Measurements from ENCODE around the gene ACER2. TPM values are rescaled to one million over a fixed set of nuclear protein-coding genes. Genes with fewer than 3 reads are reported as not detected.

Gene ACER2
- total and polyA plus RNA-seq, 2 of the 8 experiments (the other 6 are each of a cell fraction or from before 2014, with no cell fraction given) = 7.4 to 8.8 TPM

GRCh38 chr9:19410594-19410993, 1.8 kb downstream of the ACER2 start (continued):
- TF ChIP-seq CHD7 (IDR thresholded peaks at IDR 0.05; ENCODE audit: insufficient replicate concordance, low read length) (no peak), MAFK (IDR thresholded peaks at IDR 0.05; ENCODE audit: low read depth, low read length) (no peak), JUN (IDR thresholded peaks at IDR 0.05; ENCODE audit: low read depth, low read length) (no peak), HDAC6 (IDR thresholded peaks at IDR 0.05; ENCODE audit: low read depth, low read length) (no peak), MAX (IDR thresholded peaks at IDR 0.05) (no peak), CBX8 (IDR thresholded peaks at IDR 0.05; ENCODE audit: borderline replicate concordance, low read depth, low read length) (no peak)

Data from H1 (cell line).